Choroid plexus epithelial cell (primary cell): ENCODE data around the gene ZNF521.

Experiments
- DNase-seq: peaks from one replicate; pipeline ENCODE4 v3.0.0-alpha.2; 2010; ENCODE audit warnings: low read depth
- H3K4me3 ChIP-seq: 2 replicates; pipeline ENCODE4 v1.5.1; 2011; ENCODE audit warnings: low read depth, mild to moderate bottlenecking, control low read depth, low read length, moderate library complexity
- TF ChIP-seq, protein P1 (sequence below): conservative IDR thresholded peaks from 2 replicates; pipeline ENCODE4 v1.5.1; 2011; ENCODE audit warnings: low read depth, mild to moderate bottlenecking, control low read depth, inconsistent platforms, low read length, moderate library complexity

ZNF521 gene

DNA sequence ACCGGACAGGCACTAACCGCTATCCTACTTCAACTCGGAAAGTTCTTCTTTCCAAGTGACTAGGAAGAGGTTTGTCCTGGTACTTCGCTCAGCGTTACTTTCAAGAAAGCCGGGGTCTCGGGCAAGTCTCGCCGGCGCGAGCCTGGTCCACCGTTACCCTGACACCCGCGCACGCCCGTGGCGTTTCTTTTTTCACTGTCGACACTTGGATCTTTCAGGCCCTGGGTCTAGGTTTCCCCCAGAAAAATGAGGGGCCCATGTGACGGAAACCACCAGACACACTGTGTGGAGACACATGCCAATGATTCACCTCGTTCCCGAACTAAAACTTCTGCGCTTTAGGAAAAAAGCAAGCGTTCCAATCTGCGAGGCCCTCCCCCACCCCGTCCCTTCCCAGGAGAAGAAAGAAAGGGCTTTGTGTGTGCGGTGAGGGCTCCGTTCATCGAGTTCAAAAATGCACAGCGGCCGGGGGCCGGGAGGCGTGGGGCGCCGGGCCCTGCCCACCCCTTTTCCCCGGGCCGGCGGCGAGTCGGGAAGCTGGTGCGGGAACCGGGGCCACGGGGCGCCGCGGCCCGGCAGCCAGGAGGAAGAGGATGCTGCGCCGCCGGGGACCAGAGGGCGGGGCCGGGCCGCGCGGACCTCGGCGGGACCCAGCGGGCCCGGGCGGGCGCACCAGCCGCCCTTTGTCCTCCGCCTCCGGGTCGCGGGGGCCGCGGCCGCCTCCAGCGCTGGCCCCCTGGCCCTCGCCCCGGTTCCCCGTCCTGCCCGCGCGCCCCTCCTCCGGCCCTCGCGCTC is 2.6 kb downstream of the ZNF521 start:
- DNase-seq = peak; percentile 39
- TF ChIP-seq, protein P1, sequence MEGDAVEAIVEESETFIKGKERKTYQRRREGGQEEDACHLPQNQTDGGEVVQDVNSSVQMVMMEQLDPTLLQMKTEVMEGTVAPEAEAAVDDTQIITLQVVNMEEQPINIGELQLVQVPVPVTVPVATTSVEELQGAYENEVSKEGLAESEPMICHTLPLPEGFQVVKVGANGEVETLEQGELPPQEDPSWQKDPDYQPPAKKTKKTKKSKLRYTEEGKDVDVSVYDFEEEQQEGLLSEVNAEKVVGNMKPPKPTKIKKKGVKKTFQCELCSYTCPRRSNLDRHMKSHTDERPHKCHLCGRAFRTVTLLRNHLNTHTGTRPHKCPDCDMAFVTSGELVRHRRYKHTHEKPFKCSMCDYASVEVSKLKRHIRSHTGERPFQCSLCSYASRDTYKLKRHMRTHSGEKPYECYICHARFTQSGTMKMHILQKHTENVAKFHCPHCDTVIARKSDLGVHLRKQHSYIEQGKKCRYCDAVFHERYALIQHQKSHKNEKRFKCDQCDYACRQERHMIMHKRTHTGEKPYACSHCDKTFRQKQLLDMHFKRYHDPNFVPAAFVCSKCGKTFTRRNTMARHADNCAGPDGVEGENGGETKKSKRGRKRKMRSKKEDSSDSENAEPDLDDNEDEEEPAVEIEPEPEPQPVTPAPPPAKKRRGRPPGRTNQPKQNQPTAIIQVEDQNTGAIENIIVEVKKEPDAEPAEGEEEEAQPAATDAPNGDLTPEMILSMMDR = no peak
- H3K4me3 ChIP-seq = peak overlapping the region; percentile 78

DNA sequence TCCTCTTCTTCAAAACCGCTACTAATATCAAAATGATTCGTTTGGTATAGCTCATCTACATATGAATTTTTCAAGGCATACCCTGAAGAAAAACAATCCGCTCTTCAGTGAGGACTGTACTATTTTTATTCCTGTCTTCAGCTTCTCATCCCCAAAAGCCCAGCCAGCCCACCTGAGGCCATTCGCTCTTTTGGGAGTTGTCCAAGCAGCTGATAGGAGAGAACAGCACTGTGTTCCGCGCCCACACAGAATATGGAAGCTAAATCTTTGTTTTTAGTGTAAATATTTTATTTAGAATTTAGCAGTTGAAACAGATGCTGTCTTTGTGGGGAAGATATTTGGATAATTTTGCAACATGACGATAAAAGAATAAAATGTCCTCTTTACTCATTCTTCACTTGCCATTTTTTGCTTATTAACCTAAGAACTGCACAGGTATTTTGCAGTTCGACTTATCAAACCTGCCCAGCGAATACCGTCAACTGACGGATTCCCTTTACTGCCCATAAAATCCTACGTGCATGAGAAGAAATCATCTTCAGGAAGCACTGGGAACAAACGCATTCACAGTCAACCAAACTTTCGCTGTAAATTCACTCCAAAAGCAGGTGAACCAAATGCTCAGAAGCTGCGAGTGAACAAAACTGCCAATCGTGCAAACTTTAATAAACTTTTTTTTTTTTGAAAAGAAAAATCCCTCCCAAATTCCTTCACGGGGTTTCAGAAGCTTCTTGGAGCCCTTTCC is 3.4 kb downstream of the ZNF521 start:
- TF ChIP-seq, protein P1 = no peak
- peak overlapping the region; percentile 78 for H3K4me3 ChIP-seq
- no peak for DNase-seq

DNA sequence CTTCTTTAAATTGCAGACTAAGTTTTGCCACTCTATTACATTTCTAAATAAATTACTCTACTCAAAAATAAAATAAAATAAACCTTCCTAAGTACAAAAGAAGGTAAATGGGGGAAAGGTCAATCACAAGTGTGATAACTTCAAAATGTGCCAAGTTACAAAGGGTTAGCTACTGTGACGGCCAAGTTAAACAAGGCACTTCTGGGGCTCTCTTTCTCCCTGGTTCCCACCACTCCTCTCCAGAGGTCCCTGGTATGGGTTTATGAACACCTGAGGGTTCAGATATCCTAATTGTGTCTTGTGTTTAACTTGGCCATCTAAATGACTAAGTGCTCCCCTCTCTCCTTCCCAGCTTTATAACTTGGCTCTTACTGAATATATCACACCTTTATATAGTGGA is 5.4 kb downstream of the ZNF521 start:
- DNase-seq = no peak
- TF ChIP-seq, protein P1 = no peak

DNA sequence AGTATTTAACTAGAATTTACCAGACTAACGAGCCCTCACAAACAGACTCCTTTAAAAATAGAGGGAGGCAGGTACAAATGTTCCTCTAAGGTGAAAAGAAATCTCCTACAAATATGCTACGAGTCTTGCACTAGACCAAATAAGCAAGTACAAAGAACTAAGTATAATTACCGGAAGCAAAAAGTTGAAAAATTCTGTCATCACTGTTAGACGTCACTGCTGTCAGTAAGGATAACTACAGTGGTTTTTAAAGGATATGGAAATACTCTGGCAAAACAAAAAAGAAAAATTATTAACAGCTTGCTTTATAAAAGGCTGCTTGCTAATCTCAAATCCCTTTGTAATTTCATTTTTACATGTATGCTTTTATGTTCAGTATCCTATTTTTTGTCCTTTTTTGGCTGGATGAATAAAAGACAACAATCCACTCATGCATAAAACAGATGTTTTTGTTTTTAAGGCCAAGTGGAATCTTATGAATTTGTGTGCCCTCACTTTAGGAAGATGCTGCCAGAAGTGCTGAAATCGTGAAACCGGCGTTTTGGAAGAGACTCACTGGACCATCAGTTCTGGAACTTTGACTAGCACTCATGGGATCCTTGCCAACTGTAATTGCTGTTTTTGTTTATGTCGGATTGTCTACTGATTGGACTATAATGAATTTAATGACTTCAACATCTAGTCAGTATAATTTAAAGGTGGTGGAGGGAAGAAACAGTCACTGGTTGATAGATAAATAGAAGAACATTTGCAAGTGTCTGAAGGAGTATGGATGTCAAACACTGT is 6.7 kb downstream of the ZNF521 start:
- H3K4me3 ChIP-seq = no peak overlapping the region
- TF ChIP-seq, protein P1 = no peak
- DNase-seq = no peak

More for the DNA sequence above, 5.4 kb downstream of the ZNF521 start:
- H3K4me3 ChIP-seq = no peak overlapping the region

DNA sequence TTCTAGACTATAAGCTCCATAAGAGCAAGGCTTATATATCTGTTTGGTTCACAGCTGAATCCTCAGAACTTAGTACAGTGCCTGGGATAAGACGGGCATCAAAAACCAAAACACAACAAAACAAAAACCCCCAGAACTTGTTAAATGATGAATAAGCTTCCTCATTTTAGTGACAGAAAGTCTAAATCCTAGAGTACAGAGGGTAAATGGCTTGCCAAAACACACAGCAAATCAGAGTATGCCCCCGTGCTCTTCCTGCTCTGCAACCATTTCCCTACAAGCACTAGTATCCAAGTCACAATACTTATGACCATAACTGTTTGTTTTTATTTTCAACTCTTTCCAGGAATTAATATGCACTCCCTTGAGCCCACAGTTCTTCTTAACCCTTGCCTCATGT is 10.1 kb downstream of the ZNF521 start:
- TF ChIP-seq, protein P1 = no peak
- DNase-seq = no peak
- no peak overlapping the region for H3K4me3 ChIP-seq

DNA sequence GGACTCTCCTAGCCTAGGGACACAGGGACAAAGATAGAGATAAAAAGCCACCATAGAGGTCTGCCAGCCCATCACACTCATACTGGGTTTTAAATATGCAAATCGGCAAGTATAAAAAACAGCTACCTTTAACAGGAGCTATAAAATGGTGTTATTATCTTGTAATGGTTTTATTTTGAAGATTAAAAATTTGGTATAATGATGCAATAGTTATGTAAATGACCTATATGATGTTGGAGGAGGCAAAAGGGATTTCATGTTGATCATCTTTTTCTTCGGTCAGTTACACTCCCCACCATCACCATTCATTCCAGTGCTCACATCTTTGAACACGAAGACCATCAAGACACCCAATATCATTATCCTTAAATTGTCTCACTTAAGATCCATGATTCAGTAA is 11.2 kb downstream of the ZNF521 start:
- no peak for DNase-seq
- TF ChIP-seq, protein P1 = no peak
- no peak overlapping the region for H3K4me3 ChIP-seq
